Activated effector memory CD4-positive, alpha-beta T cell treated with Interleukin-2 at 50 U/mL for 16 hours (primary cell): ENCODE measurements around the gene HMCN1.

Experiments used
- DNase-seq: peaks from one replicate; pipeline ENCODE4 v3.0.0-alpha.2; 2020

Gene HMCN1

DNA sequence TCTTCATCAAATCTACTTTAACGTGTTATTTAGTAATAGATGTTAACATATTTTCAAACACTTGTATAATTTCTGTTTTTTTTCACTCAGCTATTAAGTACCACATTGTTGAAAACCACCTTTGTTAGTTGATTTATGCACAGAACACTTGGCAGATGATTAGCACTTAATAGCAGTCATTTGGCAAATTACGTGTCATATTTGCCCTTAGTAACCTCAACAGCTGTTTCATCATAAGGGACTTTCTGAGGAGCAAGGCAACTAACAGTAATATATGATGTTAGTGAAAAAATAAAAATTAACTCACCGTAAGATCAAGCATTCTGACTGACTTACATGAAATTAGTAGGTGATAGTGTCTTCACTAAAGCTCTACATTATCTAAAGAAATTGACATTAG, 186.4 kb downstream of the HMCN1 start:
- no peak for DNase-seq

GRCh38 chr1:185921636-185922035, 187.4 kb downstream of the HMCN1 start:
- DNase-seq: no peak

- DNase-seq: no peak
These were observed 192.4 kb downstream of the HMCN1 start for GRCh38 chr1:185926588-185926987.

- DNase-seq: no peak
These were observed 195.6 kb downstream of the HMCN1 start for GRCh38 chr1:185929776-185930175.

- DNase-seq: no peak
These were observed 197.2 kb downstream of the HMCN1 start for GRCh38 chr1:185931438-185931837.

- DNase-seq: no peak
These were observed 199.4 kb downstream of the HMCN1 start for GRCh38 chr1:185933580-185933979.

GRCh38 chr1:185934476-185935189, 200.4 kb downstream of the HMCN1 start:
- no peak for DNase-seq

DNA sequence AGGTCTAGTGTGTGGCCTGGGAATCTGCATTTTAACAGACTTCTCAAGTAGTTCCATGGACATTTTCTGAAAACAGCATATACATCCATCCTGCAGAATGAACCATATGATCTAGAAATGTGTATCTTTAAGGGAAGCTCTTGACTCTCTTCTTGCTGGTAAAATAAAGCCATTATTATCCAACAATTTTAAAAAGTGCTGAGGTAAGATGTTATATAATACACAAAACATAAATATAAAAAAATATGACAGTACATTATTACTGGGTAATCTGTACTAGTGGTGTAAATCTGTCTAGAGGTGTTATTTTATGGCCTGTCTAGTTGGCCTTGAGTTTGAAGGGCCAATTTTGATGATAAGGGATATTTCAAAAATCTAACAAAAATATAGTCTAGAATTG, 201.2 kb downstream of the HMCN1 start:
- no peak for DNase-seq

DNA sequence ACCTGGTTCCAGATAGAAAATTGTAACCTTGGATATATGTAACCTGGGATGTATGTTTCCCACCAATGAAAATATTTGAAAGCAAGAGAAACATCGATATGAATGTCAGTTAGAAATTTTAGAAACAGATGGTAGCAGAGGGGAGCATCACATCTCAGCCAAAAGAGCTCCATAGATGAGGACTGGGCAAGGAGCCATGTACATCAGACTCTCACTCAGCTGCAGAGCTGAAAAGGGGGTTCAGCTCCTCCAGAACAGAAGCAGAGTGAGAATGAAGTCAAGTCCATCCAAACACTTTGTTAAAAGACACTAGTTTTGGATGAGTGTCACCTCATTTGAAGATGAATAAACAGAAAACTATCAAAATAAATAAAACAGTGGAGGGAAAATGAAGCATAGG, 202.4 kb downstream of the HMCN1 start:
- DNase-seq: no peak

- no peak for DNase-seq
These were observed 204.2 kb downstream of the HMCN1 start for GRCh38 chr1:185938396-185938795.

- no peak for DNase-seq
These were observed 205.0 kb downstream of the HMCN1 start for GRCh38 chr1:185939142-185939541.

GRCh38 chr1:185942961-185943360, 208.8 kb downstream of the HMCN1 start:
- DNase-seq: no peak

- no peak for DNase-seq
These were observed 222.7 kb downstream of the HMCN1 start for GRCh38 chr1:185956881-185957280.

DNA sequence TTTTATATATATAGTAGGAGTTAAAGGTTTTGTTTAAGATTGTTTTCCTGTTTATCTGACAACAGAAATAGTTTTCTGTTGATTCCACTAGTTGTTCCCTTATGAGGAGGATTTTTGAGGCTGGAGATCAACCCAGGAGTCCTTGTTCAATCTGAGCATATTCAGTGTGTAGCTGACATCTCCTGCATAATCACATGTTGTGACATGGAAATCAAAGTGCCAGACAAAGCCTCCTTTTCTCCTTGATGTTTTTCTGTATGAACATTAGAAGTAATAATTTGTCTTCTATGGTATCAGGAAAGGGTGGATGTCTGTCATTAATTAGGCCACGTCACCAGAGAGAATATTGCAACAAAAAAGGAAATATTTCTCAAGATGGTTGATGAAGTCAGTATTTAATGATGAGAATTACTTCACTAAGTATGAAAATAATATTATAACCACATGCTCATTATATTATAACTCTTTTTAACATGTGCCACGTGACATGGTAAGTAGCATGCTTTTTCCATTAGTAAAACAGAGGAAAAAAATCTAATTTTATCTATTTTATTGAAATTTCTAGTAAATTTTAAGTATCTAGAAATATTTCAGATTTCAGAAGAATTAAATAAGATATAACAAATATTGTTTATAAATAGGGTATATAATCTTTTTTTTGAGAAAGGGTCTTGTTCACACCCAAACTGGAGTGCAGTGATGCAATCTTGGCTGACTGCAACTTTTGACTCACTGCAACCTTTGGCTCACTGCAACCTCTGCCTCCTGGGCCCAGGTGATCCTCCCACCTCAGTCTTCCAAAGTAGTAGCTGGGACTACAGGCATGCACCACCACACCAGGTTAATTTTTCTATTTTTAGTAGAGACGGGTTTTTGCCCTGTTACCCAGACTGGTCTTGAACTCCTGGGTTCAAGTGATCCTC, 223.5 kb downstream of the HMCN1 start:
- DNase-seq: no peak

DNA sequence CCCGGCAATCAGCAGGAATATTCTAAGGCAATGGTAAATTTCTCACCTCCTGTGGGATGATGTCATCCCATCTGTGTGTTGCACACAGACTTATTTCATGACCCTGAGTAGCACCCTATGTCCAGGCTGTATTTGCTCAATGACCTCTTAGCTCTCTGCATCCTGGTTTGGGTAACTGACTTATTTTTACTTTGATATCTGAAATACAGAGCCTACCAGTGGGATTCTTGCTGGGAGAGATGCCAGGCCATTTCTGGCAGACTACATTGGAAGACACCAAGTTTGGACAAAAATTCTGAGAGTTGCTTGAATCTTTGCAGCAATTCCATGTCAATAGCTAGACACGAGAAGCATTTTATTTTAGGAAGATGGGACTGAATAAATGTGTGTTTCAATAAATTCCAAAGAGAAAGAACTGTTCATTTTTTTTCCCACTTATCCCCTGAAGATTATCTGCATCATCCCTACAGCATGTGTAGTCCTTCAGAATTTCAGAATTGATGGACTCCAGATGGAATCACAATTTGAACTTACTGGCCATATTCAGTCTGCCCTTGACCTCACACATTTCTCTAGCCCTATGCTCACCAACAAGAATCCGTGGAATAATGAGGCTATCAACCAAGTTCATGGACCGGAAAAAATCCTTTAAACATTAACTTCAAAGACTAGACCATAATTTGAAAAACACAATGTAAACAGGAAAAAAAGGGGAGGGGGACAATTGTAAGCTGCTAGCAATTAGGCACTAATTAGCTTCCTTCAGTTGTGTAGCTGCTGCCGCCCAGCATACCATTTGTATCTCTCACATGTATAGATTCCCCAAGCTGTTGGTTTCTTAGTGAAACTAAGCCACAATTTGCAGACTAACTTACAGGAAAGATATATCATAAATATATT, 226.5 kb downstream of the HMCN1 start:
- no peak for DNase-seq

- DNase-seq: no peak
These were observed 227.5 kb downstream of the HMCN1 start for GRCh38 chr1:185961664-185962063.

DNA sequence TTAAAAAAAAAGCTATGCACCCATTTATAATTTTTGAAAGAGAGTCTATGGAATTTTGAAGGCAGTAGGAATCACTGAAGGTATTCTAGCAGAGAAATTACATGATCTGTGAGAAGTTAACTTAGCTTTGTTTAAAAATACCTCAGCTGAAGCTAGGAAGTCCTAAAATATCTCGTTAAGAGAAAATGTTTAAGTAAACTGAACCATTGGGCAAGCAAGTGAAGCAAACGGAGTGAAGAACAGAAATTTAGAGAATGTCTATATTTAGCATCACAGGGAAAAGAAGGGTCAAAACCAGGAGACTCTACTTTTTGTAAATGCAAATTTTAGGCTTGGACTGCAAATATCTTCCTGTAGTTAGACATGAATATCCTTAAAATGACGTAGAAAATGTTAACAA, 230.8 kb downstream of the HMCN1 start:
- no peak for DNase-seq

DNA sequence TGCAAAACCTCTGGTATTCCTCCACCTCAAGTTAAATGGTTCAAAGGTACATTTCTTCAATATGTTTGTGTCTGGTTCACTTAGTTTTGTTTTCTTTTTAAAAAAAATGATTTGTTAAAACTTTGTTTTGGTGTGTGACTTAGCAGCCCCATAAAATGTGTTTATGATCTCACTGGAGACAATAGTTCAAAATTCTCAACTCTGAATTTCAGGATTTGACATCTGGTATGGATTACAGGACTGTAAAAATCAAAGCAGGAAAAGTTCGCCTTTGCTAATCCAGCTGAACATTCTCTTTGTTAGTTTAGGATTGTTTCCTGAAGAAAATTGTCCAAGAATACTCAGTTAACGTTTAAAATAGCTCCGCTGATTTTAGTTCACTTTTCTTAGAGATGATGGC, 231.7 kb downstream of the HMCN1 start:
- DNase-seq: no peak

- no peak for DNase-seq
These were observed 232.3 kb downstream of the HMCN1 start for GRCh38 chr1:185966471-185966870.

- no peak for DNase-seq
These were observed 234.8 kb downstream of the HMCN1 start for GRCh38 chr1:185969028-185969427.

GRCh38 chr1:185969524-185969991, 235.4 kb downstream of the HMCN1 start:
- DNase-seq: no peak

DNA sequence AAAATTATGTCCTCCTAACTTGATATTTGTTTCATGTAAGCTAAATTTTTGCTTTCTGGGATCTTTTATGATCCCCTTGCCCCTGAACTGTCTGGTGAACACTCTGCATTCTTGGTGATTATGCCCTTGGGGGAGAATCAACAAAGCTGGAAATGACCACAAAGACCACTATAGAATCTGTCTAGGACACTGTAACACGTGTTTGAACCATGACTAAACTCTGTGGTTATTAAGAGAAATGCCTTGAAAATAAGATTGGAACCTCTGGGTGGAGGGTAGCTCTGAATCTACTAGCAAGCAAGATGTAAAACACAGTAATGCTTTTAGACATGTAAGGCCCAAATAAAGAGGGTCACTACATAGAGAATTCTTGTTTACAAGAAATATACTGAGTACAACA, 237.5 kb downstream of the HMCN1 start:
- no peak for DNase-seq
